OCI-LY1 (cell line): ENCODE data around the gene AGO1.

Source experiments
- EZH2 ChIP-seq: fragments of 200-600 bp; sonication (generic), shearing (Covaris generic); IDR thresholded peaks from 2 replicates; pipeline ENCODE4 v1.8.0; 2017; ENCODE audit warnings: borderline replicate concordance, mixed run types, mild to moderate bottlenecking, antibody characterized with exemption, low read length, moderate library complexity, mixed read lengths
- TF ChIP-seq, protein P1 (sequence below): fragments of 200-600 bp; sonication (generic), shearing (Covaris generic); IDR thresholded peaks from 2 replicates; pipeline ENCODE4 v1.5.1; 2017; ENCODE audit warnings: mild to moderate bottlenecking, antibody characterized with exemption, low read length, moderate library complexity, mixed read lengths

DNA sequence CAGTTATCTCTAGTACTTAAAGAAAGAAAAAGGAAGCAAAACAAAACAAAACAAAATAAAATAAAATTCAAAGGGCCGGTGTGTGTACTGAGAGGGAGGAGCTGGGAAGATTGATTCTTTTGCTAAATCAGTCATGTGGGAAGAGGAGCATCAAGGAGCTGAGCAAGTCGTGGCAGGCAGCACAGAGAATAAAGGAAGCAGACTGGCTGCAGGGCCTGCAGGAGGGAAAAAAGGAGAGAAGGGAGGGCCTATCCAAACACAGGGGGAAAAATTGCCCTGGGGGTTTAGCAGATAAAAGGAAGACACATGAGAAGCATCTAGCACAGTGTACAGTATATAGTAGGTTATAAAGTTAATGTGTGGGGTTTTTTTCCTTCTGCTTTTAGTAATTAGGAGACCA lies 47.6 kb upstream of the AGO1 start:
- TF ChIP-seq EZH2 = no peak
- TF ChIP-seq, protein P1, sequence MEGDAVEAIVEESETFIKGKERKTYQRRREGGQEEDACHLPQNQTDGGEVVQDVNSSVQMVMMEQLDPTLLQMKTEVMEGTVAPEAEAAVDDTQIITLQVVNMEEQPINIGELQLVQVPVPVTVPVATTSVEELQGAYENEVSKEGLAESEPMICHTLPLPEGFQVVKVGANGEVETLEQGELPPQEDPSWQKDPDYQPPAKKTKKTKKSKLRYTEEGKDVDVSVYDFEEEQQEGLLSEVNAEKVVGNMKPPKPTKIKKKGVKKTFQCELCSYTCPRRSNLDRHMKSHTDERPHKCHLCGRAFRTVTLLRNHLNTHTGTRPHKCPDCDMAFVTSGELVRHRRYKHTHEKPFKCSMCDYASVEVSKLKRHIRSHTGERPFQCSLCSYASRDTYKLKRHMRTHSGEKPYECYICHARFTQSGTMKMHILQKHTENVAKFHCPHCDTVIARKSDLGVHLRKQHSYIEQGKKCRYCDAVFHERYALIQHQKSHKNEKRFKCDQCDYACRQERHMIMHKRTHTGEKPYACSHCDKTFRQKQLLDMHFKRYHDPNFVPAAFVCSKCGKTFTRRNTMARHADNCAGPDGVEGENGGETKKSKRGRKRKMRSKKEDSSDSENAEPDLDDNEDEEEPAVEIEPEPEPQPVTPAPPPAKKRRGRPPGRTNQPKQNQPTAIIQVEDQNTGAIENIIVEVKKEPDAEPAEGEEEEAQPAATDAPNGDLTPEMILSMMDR = no peak
